Bronchial epithelial cell (primary cell): ENCODE results near the gene LAMA4. TPM values are rescaled to one million over a fixed set of nuclear protein-coding genes. Genes with fewer than 3 reads are reported as not detected.

Experiments
- DNase-seq: peaks from one replicate; pipeline ENCODE4 v3.0.0-alpha.2; 2010; ENCODE audit warnings: low read depth
- FAIRE-seq: peaks from 2 replicates; lab custom pipeline; 2011; peaks lifted over from hg19 to GRCh38; lab: Jason Lieb, UNC
- H3K27me3 ChIP-seq: 2 replicates; pipeline ENCODE4 v1.5.1; 2011; ENCODE audit warnings: low read length; ENCODE audit not compliant: control insufficient read depth, insufficient read depth
- H3K36me3 ChIP-seq: 2 replicates; pipeline ENCODE4 v1.5.1; 2011; ENCODE audit warnings: low read length; ENCODE audit not compliant: control insufficient read depth, insufficient read depth
- H3K4me3 ChIP-seq: 2 replicates; pipeline ENCODE4 v1.5.1; 2011; ENCODE audit warnings: mild to moderate bottlenecking, low read depth, low read length, control low read depth
- CTCF ChIP-seq: IDR thresholded peaks from 2 replicates; pipeline ENCODE4 v1.5.1; 2011; ENCODE audit warnings: mild to moderate bottlenecking, moderate library complexity, low read length, control low read depth, inconsistent platforms; ENCODE audit not compliant: insufficient read depth, severe bottlenecking
- total RNA-seq: library from RNA; depleted of rRNA; stranded (reverse); fragments of >200 nt; gene quantifications from 2 replicates; pipeline ENCODE4 v1.2.1, GENCODE V29; 2014

LAMA4 gene
- total RNA-seq, 1 donor from 2014 or later = 5.5 TPM

GRCh38 chr6:112215488-112216284 is 38.7 kb downstream of the LAMA4 start:
- no peak for TF ChIP-seq CTCF
- no peaks in the 10 kb centered on the region for H3K27me3 ChIP-seq
- H3K4me3 ChIP-seq = no peak overlapping the region
- no peaks in the 10 kb centered on the region for H3K36me3 ChIP-seq
- no peak for DNase-seq
- FAIRE-seq = no peak

- H3K27me3 ChIP-seq = no peaks in the 10 kb centered on the region
- no peak for DNase-seq
- no peak for TF ChIP-seq CTCF
- no peaks in the 10 kb centered on the region for H3K36me3 ChIP-seq
- H3K4me3 ChIP-seq = no peak overlapping the region
- FAIRE-seq = no peak
Observed at GRCh38 chr6:112214739-112215269, 39.6 kb downstream of the LAMA4 start.

GRCh38 chr6:112210852-112211251 is 43.5 kb downstream of the LAMA4 start:
- Histone ChIP-seq H3K27me3 (no peaks in the 10 kb centered on the region), H3K36me3 (no peaks in the 10 kb centered on the region), H3K4me3 (no peak overlapping the region)
- FAIRE-seq (no peak), DNase-seq (no peak)
- no peak for TF ChIP-seq CTCF

- Histone ChIP-seq H3K36me3 (no peaks in the 10 kb centered on the region), H3K4me3 (no peak overlapping the region), H3K27me3 (no peaks in the 10 kb centered on the region)
- FAIRE-seq (no peak), DNase-seq (no peak)
- TF ChIP-seq CTCF = no peak
Observed at GRCh38 chr6:112209131-112209530, 45.2 kb downstream of the LAMA4 start.

GRCh38 chr6:112207776-112208175 is 46.6 kb downstream of the LAMA4 start:
- no peaks in the 10 kb centered on the region for H3K27me3 ChIP-seq
- no peak for TF ChIP-seq CTCF
- FAIRE-seq = no peak
- H3K4me3 ChIP-seq = no peak overlapping the region
- DNase-seq = no peak
- H3K36me3 ChIP-seq = no peaks in the 10 kb centered on the region
